Sigmoid colon (tissue), 4 donors: ENCODE measurements around the gene TRAPPC2.

Source experiments
- CTCF ChIP-seq, 4 experiments: fragments of 450-650 bp in 3 of 4; fragments of 200-600 bp in 1 of 4; IDR thresholded peaks; one replicate each; pipeline ENCODE4 v1.5.1; 2016 to 2019; ENCODE audit warnings: antibody characterized with exemption in 4 of 4, mild to moderate bottlenecking in 3 of 4, moderate library complexity in 2 of 4
- POLR2AphosphoS5 ChIP-seq, 4 donors: sonication (generic); formaldehyde crosslinking; IDR thresholded peaks; one replicate each; pipeline ENCODE4 v1.6.1; 2017; ENCODE audit warnings: antibody characterized with exemption in 4 of 4

- TF ChIP-seq CTCF (IDR thresholded peaks at IDR 0.05) (no peak), POLR2AphosphoS5 (IDR thresholded peaks at IDR 0.05) (no peak)
These were observed 31.3 kb downstream of the TRAPPC2 start for GRCh38 chrX:13703135-13703534.
